GM21526 (cell line): Measurements from ENCODE around the gene MRPL52.
"Not testable (repeated sequence)": the region's sequence is repeated elsewhere in the genome, so short reads cannot be mapped to it uniquely, and the experiment has no call there.

Experiments used
- ATAC-seq: cut with Tn5 transposase; IDR thresholded peaks from one replicate; pipeline ENCODE4 v1.9.1; 2021; ENCODE audit warnings: moderate library complexity; ENCODE audit not compliant: unreplicated experiment, low FRiP score

Gene MRPL52

DNA sequence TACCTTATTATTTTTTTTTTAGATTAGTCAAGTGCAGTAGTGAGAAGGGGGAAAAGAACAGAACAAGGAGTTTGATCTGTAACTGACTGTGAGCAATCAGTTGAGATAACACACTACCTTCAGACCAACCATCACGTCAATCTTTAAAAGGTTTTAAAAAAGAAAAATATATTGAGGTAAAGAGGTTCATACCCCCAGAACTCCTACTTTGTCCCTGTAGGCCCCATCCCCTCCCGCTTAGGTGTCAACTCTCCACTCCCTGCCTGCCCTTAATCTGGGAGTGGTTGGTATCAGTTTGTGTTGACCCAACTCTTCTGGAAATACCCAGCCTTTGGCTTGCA lies 22.9 kb downstream of the MRPL52 start:
- ATAC-seq = no peak

DNA sequence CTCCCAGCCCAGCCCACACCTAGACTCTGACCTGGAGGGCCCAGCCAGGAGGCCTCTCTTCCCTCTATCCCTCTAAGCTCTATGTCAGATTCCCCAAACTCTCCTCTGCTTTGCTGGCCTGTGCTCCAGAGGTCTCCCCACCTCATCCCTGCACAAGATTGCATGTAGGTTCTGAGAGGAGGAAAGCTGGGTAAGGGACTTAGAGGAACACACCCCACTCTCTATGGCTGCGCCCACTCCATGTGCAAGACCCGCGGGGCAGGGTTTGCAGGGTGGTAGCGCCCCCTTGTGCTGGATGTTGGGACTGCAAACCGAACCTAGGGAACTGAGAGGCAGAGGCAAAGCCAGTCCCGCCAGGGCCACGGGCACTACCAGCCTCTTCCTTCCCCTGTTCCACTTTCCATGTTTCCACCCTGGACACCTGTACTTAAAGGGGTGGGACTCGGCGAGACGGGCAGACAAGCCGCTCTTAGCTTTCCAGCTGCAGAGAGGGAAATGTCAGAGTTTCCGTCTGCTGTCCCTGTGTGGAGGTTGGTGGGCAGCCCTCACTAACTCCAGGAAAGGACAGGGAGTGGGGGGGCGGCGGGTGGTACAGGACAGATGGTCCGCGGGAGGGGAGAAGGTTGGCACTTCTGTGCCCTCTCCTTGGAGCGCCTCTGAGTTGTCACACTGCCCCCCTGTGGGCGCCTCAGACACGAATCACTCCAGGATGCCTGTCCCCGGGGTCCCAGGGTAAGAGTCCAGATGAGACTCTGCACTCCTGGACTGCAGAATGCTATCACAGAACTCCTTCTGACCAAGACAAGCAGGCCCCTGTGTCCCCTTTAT lies 23.5 kb downstream of the MRPL52 start:
- ATAC-seq = peak; percentile 59

DNA sequence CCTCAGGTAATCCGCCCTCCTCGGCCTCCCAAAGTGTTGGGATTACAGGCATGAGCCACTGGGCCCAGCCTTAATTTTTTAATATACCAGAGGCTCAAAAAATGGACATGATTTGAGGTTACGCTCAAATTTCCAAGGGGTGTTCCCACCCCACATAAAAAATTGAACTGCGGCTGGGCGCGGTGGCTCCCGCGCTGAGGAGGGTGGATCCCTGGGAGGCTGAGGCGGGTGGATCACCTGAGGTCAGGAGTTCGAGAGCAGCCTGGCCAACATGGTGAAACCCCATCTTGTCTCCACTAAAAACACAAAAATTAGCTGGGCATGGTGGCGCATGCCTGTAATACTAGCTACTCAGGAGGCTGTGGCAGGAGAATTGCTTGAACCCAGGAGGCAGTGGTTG lies 24.6 kb downstream of the MRPL52 start:
- not testable (repeated sequence) for ATAC-seq

DNA sequence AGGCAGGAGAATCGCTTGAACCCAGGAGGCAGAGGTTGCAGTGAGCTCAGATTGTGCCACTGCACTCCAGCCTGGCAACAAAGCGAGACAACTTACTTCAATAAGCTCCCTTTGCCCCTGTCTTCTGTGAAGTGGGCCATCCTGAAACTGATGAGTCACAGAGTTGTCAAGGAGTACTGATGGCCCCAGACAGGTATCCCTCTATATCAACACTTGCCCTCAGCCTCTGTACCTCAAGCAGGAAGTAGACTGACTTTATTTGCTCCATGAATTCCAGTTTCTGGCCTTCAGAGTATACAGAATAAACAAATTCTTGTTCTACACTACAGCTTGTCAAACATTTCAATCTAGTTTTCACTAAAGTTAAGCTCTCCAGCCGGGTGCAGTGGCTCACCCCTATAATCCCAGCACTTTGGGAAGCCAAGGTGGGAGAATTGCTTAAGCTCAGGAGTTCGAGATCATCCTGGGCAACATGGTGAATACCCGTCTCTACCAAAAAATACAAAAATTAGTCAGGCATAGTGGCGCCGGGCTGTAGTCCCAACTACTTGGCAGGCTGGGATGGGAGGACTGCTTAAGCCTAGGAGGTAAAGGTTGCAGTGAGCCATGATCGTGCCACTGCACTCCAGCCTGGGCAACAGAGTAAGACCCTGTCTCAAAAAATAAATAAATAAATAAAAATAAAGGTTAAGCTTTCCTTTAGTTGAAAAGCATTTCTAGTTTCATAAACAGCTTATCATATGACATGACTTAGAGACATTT lies 25.5 kb downstream of the MRPL52 start:
- ATAC-seq = no peak

DNA sequence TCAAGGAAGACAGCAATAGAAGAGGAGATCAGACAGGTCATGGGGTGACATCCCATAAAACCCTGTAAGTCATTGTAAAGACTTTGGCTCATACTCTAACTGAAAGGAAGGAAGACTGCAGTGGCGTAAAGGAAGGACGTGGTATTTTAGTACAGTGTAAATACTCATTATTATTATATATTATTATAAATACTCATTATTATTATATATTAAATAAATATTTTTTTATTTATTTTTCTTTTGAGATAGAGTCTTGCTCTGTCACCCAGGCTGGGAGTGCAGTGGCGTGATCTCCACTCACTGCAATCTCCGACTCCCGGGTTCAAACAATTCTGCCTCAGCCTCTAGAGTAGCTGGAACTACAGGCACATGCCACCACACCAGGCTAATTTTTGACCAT lies 26.7 kb downstream of the MRPL52 start:
- no peak for ATAC-seq

DNA sequence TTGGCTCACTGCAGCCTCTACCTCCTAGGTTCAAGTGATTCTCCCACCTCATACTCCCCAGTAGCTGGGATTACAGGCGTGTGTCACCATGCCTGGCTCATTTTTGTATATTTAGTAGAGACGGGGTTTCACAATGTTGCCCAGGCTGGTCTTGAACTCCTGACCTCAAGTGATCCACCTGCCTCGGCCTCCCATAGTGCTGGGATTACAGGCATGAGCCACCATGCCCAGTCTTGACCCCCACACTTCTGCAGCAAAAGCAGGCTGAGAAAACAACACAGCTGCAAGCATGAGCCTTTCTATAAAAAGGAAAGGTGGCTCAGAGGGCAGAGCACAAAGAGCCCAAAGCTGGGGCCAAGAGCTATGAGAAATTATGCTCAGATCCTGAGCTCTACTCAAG lies 30.7 kb downstream of the MRPL52 start:
- not testable (repeated sequence) for ATAC-seq

DNA sequence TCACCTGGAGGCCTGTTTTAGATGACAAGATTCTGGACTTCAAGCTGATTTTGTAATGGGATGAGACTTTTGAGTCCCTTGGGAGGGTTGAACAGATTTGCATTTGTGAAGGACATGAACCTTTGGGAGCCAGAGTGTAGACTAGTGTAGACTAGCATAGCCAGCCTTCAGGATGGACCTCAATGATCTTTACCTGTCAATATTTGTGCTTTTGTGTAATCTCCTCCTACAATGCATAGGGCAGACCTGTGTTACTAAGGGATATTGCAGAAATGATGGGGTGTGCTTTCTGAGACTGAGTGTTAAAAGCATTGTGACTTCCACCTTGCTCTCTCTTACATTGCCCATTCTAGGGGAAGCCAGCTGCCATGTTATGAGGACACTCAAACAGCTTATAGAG lies 32.0 kb downstream of the MRPL52 start:
- no peak for ATAC-seq

DNA sequence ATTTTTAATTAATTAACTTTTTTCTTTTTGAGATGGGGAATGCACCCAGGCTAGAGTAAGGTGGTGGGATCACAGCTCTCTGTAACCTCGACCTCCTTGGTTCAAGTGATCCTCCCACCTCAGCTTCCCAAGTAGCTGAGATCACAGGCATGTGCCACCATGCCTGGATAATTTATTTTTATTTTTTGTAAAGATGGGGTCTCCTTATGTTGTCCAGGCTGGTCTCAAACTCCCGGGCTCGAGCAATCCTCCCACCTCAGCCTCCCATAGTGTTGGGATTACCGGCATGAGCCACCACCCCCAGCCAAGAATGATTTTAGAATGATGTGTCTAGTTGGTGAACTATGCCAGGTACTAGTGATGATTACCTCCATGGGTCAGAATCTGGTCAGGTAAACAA lies 35.3 kb downstream of the MRPL52 start:
- no peak for ATAC-seq

DNA sequence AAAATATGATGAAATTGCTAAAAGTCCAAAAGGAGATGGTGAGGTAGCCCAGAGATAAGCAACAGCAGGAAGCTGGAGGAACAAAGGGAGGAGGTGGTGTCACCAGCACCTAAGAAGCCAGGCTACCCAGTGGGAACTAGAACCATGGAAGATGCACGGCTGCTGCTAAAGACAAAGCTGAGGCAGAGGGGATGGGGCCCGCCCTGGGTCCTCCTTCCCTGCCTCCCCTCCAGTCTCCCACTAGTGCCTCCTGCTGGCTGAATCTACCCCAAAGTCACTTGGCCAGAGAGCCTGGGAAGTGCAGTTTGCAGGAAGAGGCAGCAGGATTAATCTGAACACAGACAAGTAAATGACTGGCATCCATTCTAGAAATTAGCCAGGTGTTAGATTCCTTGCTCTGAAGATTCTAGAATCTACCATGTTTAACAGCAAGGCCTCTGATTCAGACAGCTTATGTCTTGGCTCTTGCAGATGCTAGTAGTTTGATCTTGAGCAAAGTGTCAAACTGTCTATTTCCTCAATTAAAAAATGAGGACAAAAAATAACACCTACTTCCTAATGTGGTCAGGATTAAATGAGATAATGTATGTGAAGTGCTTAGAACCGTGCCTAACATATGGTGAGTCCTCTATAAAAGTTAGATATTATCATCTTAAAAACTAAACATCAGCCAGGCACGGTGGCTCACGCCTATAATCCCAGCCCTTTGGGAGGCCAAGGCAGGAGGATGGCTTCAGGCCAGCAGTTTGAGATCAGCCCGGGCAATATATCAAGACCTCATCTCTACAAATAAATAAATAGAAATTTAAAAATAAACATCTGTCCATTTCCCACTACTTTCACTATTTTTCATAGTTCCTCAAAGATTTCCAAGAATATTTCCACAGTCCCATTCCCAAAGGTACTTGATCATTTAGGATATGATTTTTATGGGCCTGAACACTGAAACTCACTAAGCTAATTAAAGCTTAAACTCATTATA lies 36.0 kb downstream of the MRPL52 start:
- no peak for ATAC-seq

DNA sequence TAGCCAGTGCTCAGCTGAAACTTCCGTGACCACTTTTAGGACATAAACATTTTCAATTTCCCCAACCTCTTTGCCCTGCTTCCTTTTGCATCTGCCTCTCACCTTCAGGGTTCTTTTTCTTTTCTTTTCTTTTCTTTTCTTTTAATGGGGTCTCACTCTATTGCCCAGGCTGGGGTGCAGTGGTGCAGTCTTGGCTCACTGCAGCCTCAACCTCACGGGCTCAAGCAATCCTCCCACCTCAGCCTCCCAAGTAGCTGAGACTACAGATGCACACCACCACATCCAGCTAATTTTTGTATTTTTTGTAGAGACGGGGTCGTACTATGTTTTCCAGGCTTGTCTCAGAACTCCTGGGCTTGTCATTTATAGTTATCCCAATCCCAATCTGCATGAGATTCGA lies 37.2 kb downstream of the MRPL52 start:
- ATAC-seq = no peak

DNA sequence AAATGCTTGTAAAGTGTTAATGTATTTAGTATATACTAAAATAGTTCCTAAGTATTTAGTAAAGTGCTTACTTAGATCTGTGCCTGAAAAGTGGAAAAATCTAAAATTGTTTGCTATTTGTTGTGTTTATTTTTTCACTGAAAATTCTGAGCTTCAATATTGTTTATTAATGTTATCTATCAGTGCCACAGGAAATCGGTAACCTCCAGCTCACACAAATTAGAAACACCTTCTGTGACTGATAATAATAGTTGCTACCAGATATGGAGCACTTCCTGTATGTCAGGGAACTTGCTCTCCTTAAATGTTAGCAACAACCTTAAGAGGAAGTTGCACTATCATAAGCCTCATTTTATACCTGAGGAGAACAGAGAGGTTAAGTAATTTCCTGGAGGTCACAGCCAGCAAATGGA lies 41.1 kb downstream of the MRPL52 start:
- peak; percentile 43 for ATAC-seq

DNA sequence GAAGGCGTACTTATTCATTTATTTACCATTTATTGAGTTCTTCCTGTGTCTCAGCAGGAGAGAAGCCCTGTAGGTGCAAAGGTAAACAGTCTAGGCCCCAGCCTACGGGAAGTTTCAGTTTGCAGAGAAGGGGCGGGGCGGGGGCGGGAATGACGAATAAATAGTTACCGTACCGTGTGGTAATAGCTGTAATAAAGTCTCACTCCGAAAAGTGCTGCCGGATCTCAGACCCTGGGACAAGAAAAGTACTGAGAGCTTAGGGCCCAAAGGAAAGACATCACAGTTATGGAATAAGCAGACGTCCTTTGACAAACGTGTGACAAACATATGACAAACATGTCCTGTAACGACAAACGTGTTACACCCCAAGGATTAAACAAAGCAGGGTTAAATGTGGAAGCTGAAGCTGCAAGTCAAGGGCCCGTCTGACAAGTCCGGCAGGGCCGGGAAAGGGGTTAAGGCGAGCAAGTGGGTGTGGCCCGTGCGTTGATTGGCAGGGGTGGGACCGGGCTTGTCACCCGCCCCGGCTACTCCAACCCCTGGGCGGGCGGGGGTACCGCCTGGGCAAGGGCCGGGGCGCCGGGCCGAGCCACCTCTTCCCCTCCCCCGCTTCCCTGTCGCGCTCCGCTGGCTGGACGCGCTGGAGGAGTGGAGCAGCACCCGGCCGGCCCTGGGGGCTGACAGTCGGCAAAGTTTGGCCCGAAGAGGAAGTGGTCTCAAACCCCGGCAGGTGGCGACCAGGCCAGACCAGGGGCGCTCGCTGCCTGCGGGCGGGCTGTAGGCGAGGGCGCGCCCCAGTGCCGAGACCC lies 41.7 kb downstream of the MRPL52 start, which contains the start of gene LRP10:
Gene LRP10 (plus strand): TSS at position 517 of the 809 bp plus-strand sequence. CDS start 564 bp downstream, outside the sequence.
- ATAC-seq = peak; percentile 62

DNA sequence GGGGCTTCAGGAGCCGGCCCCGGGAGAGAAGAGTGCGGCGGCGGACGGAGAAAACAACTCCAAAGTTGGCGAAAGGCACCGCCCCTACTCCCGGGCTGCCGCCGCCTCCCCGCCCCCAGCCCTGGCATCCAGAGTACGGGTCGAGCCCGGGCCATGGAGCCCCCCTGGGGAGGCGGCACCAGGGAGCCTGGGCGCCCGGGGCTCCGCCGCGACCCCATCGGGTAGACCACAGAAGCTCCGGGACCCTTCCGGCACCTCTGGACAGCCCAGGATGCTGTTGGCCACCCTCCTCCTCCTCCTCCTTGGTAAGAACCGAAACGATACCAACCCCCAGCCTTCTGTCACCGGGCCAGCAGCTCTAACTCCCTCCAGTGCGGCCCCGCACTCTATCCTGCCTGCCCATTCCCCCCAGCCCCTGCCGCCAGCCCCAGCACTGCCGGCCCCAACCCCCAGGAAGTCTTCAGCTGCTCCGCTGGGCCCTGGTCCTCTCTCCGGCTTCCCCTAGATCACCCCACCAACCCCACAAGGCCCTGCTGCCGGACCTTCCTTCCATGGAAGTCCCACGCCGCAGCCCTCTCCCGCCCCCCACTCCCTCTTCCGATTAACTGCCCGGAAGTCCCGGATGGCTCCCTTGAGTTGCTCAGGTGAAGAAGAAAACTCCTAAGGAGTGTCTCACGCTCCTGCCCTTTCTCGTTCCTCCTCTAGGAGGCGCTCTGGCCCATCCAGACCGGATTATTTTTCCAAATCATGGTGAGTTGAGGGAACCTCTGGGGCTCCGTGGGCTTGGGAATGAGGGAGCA lies 42.5 kb downstream of the MRPL52 start:
- ATAC-seq = peak; percentile 21

DNA sequence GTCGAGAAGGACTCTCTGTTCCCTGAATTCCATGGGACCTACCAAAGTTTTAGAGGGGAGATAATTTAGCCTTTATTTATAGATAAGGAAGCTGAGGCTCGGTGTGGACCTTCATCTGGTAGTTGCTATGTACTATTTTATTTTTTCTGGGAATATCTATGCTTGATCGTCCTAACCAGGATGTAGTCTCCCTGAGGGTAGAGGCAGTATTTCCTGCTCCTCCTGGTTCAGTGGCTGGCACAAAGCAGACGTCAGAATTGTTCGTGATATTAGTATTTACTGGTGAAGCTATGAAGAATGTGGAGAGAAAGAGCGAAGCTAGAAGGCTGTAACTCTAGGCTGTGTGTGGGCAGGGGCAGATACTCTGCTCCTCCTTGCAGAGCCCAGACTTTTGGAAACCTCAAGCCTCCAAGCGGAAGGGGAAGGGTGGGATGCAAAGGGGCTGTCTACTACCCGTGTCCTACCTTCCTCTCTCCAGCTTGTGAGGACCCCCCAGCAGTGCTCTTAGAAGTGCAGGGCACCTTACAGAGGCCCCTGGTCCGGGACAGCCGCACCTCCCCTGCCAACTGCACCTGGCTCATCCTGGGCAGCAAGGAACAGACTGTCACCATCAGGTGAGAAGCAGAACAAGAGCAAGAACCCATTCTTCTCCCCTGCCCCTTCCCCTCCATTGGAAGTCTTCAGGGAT lies 43.3 kb downstream of the MRPL52 start:
- ATAC-seq = no peak

DNA sequence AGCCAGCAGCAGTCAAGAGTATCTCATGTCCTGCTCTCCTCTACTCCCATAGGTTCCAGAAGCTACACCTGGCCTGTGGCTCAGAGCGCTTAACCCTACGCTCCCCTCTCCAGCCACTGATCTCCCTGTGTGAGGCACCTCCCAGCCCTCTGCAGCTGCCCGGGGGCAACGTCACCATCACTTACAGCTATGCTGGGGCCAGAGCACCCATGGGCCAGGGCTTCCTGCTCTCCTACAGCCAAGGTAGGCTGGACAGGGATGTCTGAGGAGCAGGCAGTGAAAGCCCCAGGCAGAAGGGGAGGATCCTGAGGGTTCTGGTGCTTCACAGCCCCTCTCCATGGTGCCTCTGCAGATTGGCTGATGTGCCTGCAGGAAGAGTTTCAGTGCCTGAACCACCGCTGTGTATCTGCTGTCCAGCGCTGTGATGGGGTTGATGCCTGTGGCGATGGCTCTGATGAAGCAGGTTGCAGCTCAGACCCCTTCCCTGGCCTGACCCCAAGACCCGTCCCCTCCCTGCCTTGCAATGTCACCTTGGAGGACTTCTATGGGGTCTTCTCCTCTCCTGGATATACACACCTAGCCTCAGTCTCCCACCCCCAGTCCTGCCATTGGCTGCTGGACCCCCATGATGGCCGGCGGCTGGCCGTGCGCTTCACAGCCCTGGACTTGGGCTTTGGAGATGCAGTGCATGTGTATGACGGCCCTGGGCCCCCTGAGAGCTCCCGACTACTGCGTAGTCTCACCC lies 45.5 kb downstream of the MRPL52 start:
- no peak for ATAC-seq

DNA sequence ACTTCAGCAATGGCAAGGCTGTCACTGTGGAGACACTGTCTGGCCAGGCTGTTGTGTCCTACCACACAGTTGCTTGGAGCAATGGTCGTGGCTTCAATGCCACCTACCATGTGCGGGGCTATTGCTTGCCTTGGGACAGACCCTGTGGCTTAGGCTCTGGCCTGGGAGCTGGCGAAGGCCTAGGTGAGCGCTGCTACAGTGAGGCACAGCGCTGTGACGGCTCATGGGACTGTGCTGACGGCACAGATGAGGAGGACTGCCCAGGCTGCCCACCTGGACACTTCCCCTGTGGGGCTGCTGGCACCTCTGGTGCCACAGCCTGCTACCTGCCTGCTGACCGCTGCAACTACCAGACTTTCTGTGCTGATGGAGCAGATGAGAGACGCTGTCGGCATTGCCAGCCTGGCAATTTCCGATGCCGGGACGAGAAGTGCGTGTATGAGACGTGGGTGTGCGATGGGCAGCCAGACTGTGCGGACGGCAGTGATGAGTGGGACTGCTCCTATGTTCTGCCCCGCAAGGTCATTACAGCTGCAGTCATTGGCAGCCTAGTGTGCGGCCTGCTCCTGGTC lies 46.1 kb downstream of the MRPL52 start:
- ATAC-seq = no peak

DNA sequence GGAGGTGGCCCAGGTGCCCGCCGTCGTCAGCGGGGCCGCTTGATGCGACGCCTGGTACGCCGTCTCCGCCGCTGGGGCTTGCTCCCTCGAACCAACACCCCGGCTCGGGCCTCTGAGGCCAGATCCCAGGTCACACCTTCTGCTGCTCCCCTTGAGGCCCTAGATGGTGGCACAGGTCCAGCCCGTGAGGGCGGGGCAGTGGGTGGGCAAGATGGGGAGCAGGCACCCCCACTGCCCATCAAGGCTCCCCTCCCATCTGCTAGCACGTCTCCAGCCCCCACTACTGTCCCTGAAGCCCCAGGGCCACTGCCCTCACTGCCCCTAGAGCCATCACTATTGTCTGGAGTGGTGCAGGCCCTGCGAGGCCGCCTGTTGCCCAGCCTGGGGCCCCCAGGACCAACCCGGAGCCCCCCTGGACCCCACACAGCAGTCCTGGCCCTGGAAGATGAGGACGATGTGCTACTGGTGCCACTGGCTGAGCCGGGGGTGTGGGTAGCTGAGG lies 47.4 kb downstream of the MRPL52 start:
- ATAC-seq = no peak
